H1 (cell line): ENCODE data around the gene RNF145. TPM values are rescaled to one million over a fixed set of nuclear protein-coding genes. Genes with fewer than 3 reads are reported as not detected.
A peak's percentile ranks its signal among the peaks of the same experiment; 100 is the strongest.

Source experiments
- ASH2L ChIP-seq: fragments of 200-600, 300-600 bp; sonication (generic); IDR thresholded peaks from one replicate; pipeline ENCODE4 v1.7.1; 2017; ENCODE audit warnings: low read length
- ATF3 ChIP-seq: IDR thresholded peaks from 2 replicates; pipeline ENCODE4 v1.6.1; 2011; ENCODE audit warnings: low read depth, mild to moderate bottlenecking, low read length; ENCODE audit not compliant: insufficient read depth
- EGR1 ChIP-seq: IDR thresholded peaks from 2 replicates; pipeline ENCODE4 v1.6.1; 2011; ENCODE audit warnings: low read depth, low read length, borderline replicate concordance
- EP300 ChIP-seq, 2 experiments: IDR thresholded peaks; 1 replicate in 1 of 2; 2 replicates in 1 of 2; pipeline ENCODE4 v1.6.1; 2011 to 2012; ENCODE audit warnings: low read depth in 2 of 2, low read length in 2 of 2, mild to moderate bottlenecking in 2 of 2, borderline replicate concordance in 1 of 2, inconsistent platforms in 1 of 2, moderate library complexity in 1 of 2
- EZH2 ChIP-seq: fragments of 200-600 bp; sonication (generic); IDR thresholded peaks from 2 replicates; pipeline ENCODE4 v1.7.1; 2012; ENCODE audit warnings: low read depth, mild to moderate bottlenecking, moderate library complexity, low read length, inconsistent platforms; ENCODE audit not compliant: severe bottlenecking
- JUN ChIP-seq: IDR thresholded peaks from 2 replicates; pipeline ENCODE4 v1.6.1; 2011; ENCODE audit warnings: low read depth, mild to moderate bottlenecking, improper control_type of control experiment, low read length
- MAFK ChIP-seq: IDR thresholded peaks from 2 replicates; pipeline ENCODE4 v1.6.1; 2012; ENCODE audit warnings: low read depth, mild to moderate bottlenecking, improper control_type of control experiment, low read length
- PHF8 ChIP-seq: fragments of 200-600 bp; sonication (generic); conservative IDR thresholded peaks from 2 replicates; pipeline ENCODE4 v1.7.1; 2012; ENCODE audit warnings: low read depth, mild to moderate bottlenecking, inconsistent platforms, low read length, moderate library complexity
- POU5F1 ChIP-seq: IDR thresholded peaks from 2 replicates; pipeline ENCODE4 v1.6.1; 2011; ENCODE audit warnings: low read depth, mild to moderate bottlenecking, low read length, moderate library complexity
- RAD21 ChIP-seq, 2 experiments: IDR thresholded peaks in 1 of 2; conservative IDR thresholded peaks in 1 of 2; 2 replicates each; pipeline ENCODE4 v1.6.1; 2011; ENCODE audit warnings: low read depth in 2 of 2, low read length in 2 of 2, improper control_type of control experiment in 1 of 2, inconsistent platforms in 1 of 2, mild to moderate bottlenecking in 1 of 2, moderate library complexity in 1 of 2
- RBBP5 ChIP-seq: IDR thresholded peaks from 2 replicates; pipeline ENCODE4 v1.7.1; 2012; ENCODE audit warnings: low read depth, mild to moderate bottlenecking, inconsistent platforms, low read length, moderate library complexity, borderline replicate concordance
- RFX5 ChIP-seq: IDR thresholded peaks from 2 replicates; pipeline ENCODE4 v1.6.1; 2011; ENCODE audit warnings: low read depth, low read length, improper control_type of control experiment, borderline replicate concordance
- RNF2 ChIP-seq: fragments of 200-900, 300-1000 bp; sonication (generic); IDR thresholded peaks from 2 replicates; pipeline ENCODE4 v1.7.1; 2016; ENCODE audit warnings: borderline replicate concordance, low read depth, mild to moderate bottlenecking, antibody characterized with exemption, low read length; ENCODE audit not compliant: poor library complexity, severe bottlenecking; ENCODE audit errors: missing control alignments
- SP1 ChIP-seq: IDR thresholded peaks from 2 replicates; pipeline ENCODE4 v1.6.1; 2011; ENCODE audit warnings: low read depth, low read length
- TAF7 ChIP-seq: optimal IDR thresholded peaks from 2 replicates; pipeline ENCODE3; 2011; ENCODE audit warnings: low read depth, mild to moderate bottlenecking, inconsistent platforms, low read length, moderate library complexity, borderline replicate concordance
- TCF12 ChIP-seq: IDR thresholded peaks from 2 replicates; pipeline ENCODE4 v1.6.1; 2011; ENCODE audit warnings: low read depth, mild to moderate bottlenecking, low read length
- polyA plus RNA-seq, 7 experiments: library from polyadenylated mRNA; depleted of rRNA in 3 of 7; stranded (reverse) in 5 of 7; unstranded in 2 of 7; fragments of >200 nt in 5 of 7; fragments of 200-250 nt in 2 of 7; gene quantifications; 1 replicate in 5 of 7; 2 replicates in 1 of 7; 4 replicates in 1 of 7; pipeline versions ENCODE4 v1.2.1 to v1.2.3, GENCODE V29; 2011 to 2013; ENCODE audit warnings: missing spikeins in 2 of 7, mixed read lengths in 2 of 7
- total RNA-seq: library from RNA; stranded (reverse); fragmentation: NEBNext Ultra II Directional; extraction: Animal tissue kit (Norgen Biotek cat#: 25700); gene quantifications from 2 replicates; pipeline ENCODE4 v1.2.1, GENCODE V29; 2021

RNF145 gene
- total and polyA plus RNA-seq, 2 of the 8 experiments (the other 6 are each of a cell fraction or from before 2014, with no cell fraction given): 34.2 to 72.5 TPM

GRCh38 chr5:159209438-159210209 is at the start of gene RNF145 (continued):
- no peak for TF ChIP-seq EP300 (IDR thresholded peaks at IDR 0.05; ENCODE audit: borderline replicate concordance in 1 of 2, low read depth in 2 of 2, low read length in 2 of 2)
- peak; percentile 99 for TF ChIP-seq ASH2L
- TF ChIP-seq EGR1: peak; percentile 60
- TF ChIP-seq PHF8: no peak; the same call in none of the 2 replicates
- no peak for TF ChIP-seq RAD21 (IDR thresholded peaks at IDR 0.05 in 1 of 2, conservative IDR thresholded peaks at IDR 0.05 in 1 of 2; ENCODE audit: low read depth in 2 of 2, low read length in 2 of 2)
- no peak for TF ChIP-seq EZH2
- TF ChIP-seq RFX5: no peak
- TF ChIP-seq POU5F1: no peak
- TF ChIP-seq ATF3: no peak
- no peak for TF ChIP-seq SP1
- TF ChIP-seq TCF12: no peak
- TF ChIP-seq MAFK: no peak
- TF ChIP-seq RNF2: no peak
- TF ChIP-seq TAF7: no peak
- no peak for TF ChIP-seq JUN
- peak; percentile 72 for TF ChIP-seq RBBP5
